ENCODE results near the gene ZXDB. TPM values are rescaled to one million over a fixed set of nuclear protein-coding genes. Genes with fewer than 3 reads are reported as not detected.

Gene ZXDB
- polyA plus RNA-seq, 4 donors: 10.2 to 12.1 (median 10.9) TPM

Other genes with a start within 250 kb of the ZXDB start
- under 1 TPM in 1 of 4 donors, not detected in 3; 0.06 TPM for gene NLRP2B, start 88.2 kb downstream of the ZXDB start, polyA plus RNA-seq (ENCODE audit: insufficient read length in 4 of 4)

Data from left renal pelvis (tissue), 4 donors.